GM21717 (cell line): ENCODE data around the gene TSPAN2.

Experiments
- ATAC-seq: cut with Tn5 transposase; IDR thresholded peaks from one replicate; pipeline ENCODE4 v1.9.1; 2021; ENCODE audit warnings: mild to moderate bottlenecking, moderate library complexity; ENCODE audit not compliant: unreplicated experiment

TSPAN2 gene

GRCh38 chr1:115077286-115077983 lies 11.9 kb downstream of the TSPAN2 start:
- no peak for ATAC-seq

GRCh38 chr1:115076384-115076915 lies 12.9 kb downstream of the TSPAN2 start:
- ATAC-seq = no peak

GRCh38 chr1:115074839-115075534 lies 14.3 kb downstream of the TSPAN2 start:
- ATAC-seq = no peak

GRCh38 chr1:115073298-115074087 lies 15.8 kb downstream of the TSPAN2 start:
- ATAC-seq = no peak

GRCh38 chr1:115071012-115071664 lies 18.2 kb downstream of the TSPAN2 start:
- ATAC-seq = no peak

GRCh38 chr1:115069659-115070308 lies 19.5 kb downstream of the TSPAN2 start:
- no peak for ATAC-seq

GRCh38 chr1:115068826-115069585 lies 20.3 kb downstream of the TSPAN2 start:
- no peak for ATAC-seq

- no peak for ATAC-seq
Measured at GRCh38 chr1:115067161-115067859, 22.0 kb downstream of the TSPAN2 start.

GRCh38 chr1:115065021-115065420 lies 24.3 kb downstream of the TSPAN2 start:
- ATAC-seq = no peak

GRCh38 chr1:115064461-115064860 lies 24.8 kb downstream of the TSPAN2 start:
- ATAC-seq = no peak

GRCh38 chr1:115063228-115063901 lies 25.9 kb downstream of the TSPAN2 start:
- no peak for ATAC-seq

- ATAC-seq = peak; percentile 85
Measured at GRCh38 chr1:115062542-115063004, 26.7 kb downstream of the TSPAN2 start.

- no peak for ATAC-seq
Measured at GRCh38 chr1:115060501-115060900, 28.8 kb downstream of the TSPAN2 start.

GRCh38 chr1:115059316-115059715 lies 30.0 kb downstream of the TSPAN2 start:
- no peak for ATAC-seq

GRCh38 chr1:115057661-115058254 lies 31.5 kb downstream of the TSPAN2 start:
- ATAC-seq = no peak

GRCh38 chr1:115056395-115056798 lies 32.9 kb downstream of the TSPAN2 start:
- ATAC-seq = no peak

- peak; percentile 66 for ATAC-seq
Measured at GRCh38 chr1:115052454-115053083, 36.7 kb downstream of the TSPAN2 start.

- no peak for ATAC-seq
Measured at GRCh38 chr1:115051850-115052249, 37.5 kb downstream of the TSPAN2 start.
